Peyer's patch (tissue), 4 donors: Measurements from ENCODE around the gene RNU11.

Source experiments
- POLR2A ChIP-seq, 2 donors: fragments of 450-650 bp; IDR thresholded peaks; one replicate each; pipeline ENCODE4 v1.5.1; 2017; ENCODE audit warnings: antibody characterized with exemption in 2 of 2, mild to moderate bottlenecking in 2 of 2, moderate library complexity in 2 of 2
- TF ChIP-seq, protein P1 (sequence below), 6 experiments: fragments of 450-650 bp in 4 of 6; fragments of 200-600 bp in 2 of 6; sonication (generic) in 1 of 6; IDR thresholded peaks; one replicate each; pipeline ENCODE4 v1.5.1; 2017 to 2019; ENCODE audit warnings: antibody characterized with exemption in 6 of 6, mild to moderate bottlenecking in 3 of 6, moderate library complexity in 1 of 6

DNA sequence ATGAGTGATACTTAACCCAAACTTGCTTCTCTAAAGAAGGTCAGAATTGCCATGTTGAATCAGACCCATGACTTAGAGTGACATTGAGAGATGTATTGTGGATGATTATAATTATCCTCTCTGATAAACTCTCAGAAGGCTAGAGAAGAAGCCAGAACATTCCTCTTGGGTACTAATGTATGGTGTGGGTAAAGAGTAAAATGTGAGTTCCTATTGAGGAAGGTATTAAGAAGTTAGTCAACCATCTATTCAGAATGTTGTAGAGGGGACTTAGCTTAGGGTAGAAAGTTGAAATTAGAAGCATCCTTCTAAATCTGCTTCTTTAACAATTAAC, 27.5 kb downstream of the RNU11 start:
- TF ChIP-seq, protein P1, sequence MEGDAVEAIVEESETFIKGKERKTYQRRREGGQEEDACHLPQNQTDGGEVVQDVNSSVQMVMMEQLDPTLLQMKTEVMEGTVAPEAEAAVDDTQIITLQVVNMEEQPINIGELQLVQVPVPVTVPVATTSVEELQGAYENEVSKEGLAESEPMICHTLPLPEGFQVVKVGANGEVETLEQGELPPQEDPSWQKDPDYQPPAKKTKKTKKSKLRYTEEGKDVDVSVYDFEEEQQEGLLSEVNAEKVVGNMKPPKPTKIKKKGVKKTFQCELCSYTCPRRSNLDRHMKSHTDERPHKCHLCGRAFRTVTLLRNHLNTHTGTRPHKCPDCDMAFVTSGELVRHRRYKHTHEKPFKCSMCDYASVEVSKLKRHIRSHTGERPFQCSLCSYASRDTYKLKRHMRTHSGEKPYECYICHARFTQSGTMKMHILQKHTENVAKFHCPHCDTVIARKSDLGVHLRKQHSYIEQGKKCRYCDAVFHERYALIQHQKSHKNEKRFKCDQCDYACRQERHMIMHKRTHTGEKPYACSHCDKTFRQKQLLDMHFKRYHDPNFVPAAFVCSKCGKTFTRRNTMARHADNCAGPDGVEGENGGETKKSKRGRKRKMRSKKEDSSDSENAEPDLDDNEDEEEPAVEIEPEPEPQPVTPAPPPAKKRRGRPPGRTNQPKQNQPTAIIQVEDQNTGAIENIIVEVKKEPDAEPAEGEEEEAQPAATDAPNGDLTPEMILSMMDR (IDR thresholded peaks at IDR 0.05), result no peak
- no peak for TF ChIP-seq POLR2A (IDR thresholded peaks at IDR 0.05)
